ENCODE measurements around the gene MAST3.

GRCh38 chr19:18099623-18099995 is 2.0 kb downstream of the MAST3 start:
- TF ChIP-seq CTCF (IDR thresholded peaks at IDR 0.05) (no peak), POLR2A (IDR thresholded peaks at IDR 0.05) (no peak)
